HG03354 (cell line): ENCODE measurements around the gene KANK3.
"Not testable (repeated sequence)": the region's sequence is repeated elsewhere in the genome, so short reads cannot be mapped to it uniquely, and the experiment has no call there.

ENCODE experiments used
- ATAC-seq: cut with Tn5 transposase; IDR thresholded peaks from one replicate; pipeline ENCODE4 v1.9.1; 2021; ENCODE audit warnings: mild to moderate bottlenecking; ENCODE audit not compliant: unreplicated experiment, poor library complexity, severe bottlenecking

KANK3 gene

GRCh38 chr19:8302357-8302691 is 40.7 kb downstream of the KANK3 start:
- no peak for ATAC-seq

- not testable (repeated sequence) for ATAC-seq
These were observed 51.7 kb downstream of the KANK3 start for GRCh38 chr19:8291337-8291736.

- ATAC-seq: not testable (repeated sequence)
These were observed 66.6 kb downstream of the KANK3 start for GRCh38 chr19:8276508-8276907.
